SK-MEL-5 (cell line): ENCODE results near the gene CD28. TPM values are rescaled to one million over a fixed set of nuclear protein-coding genes. Genes with fewer than 3 reads are reported as not detected.

ENCODE experiments used
- DNase-seq: peaks from one replicate; pipeline ENCODE4 v3.0.0-alpha.2; 2016; ENCODE audit warnings: low read depth, low spot score
- in situ Hi-C: cut with HindIII; loops from 2 replicates; pipeline ENCODE4 v1.10.0; 2016; ENCODE audit warnings: low sequenced_read_pairs, high pct_unique_total_duplicates, low pct_unique_long_range_greater_than_20kb
- polyA plus RNA-seq, 2 experiments: library from polyadenylated mRNA; depleted of rRNA; stranded (reverse); fragments of >200 nt; gene quantifications; 2 replicates each; pipeline ENCODE4 v1.2.3, GENCODE V29; 2015
- total RNA-seq: library from RNA; depleted of rRNA; stranded (reverse); fragments of >200 nt; shearing (Covaris generic); gene quantifications from 2 replicates; pipeline ENCODE4 v1.2.3, GENCODE V29; 2014; rRNA removed

The CD28 gene
- not detected in 2 replicates for total RNA-seq
- 0.05 TPM in 1 of 2 replicates, not detected in the other for polyA plus RNA-seq (2015; cell fraction: cytosol; rRNA removed)
- not detected in 2 replicates for polyA plus RNA-seq (2015; cell fraction: nucleus; rRNA removed)

- DNase-seq = no peak
- in situ Hi-C loops = no loop called here
Observed at GRCh38 chr2:203706403-203706802, at the start of gene CD28. Gene CD28 (plus strand): TSS chr2:203706639. CDS start chr2:203706697, 58 bp downstream.

GRCh38 chr2:203659331-203660049 is 46.9 kb upstream of the CD28 start:
- in situ Hi-C loops = no loop called here
- DNase-seq = no peak

GRCh38 chr2:203660465-203660864 is 46.0 kb upstream of the CD28 start:
- no peak for DNase-seq
- in situ Hi-C loops = no loop called here

- in situ Hi-C loops = no loop called here
- no peak for DNase-seq
Observed at GRCh38 chr2:203661279-203661908, 45.0 kb upstream of the CD28 start.

GRCh38 chr2:203662487-203662886 is 44.0 kb upstream of the CD28 start:
- no peak for DNase-seq
- in situ Hi-C loops = no loop called here

GRCh38 chr2:203662951-203663350 is 43.5 kb upstream of the CD28 start:
- DNase-seq = no peak
- in situ Hi-C loops = no loop called here

GRCh38 chr2:203664029-203664755 is 42.2 kb upstream of the CD28 start:
- DNase-seq = no peak
- in situ Hi-C loops = no loop called here

GRCh38 chr2:203667838-203668237 is 38.6 kb upstream of the CD28 start:
- DNase-seq = no peak
- in situ Hi-C loops = no loop called here

- in situ Hi-C loops = no loop called here
Observed at GRCh38 chr2:203669820-203670219, 36.6 kb upstream of the CD28 start.

GRCh38 chr2:203670939-203671338 is 35.5 kb upstream of the CD28 start:
- no peak for DNase-seq
- in situ Hi-C loops = no loop called here

More at GRCh38 chr2:203669820-203670219, 36.6 kb upstream of the CD28 start:
- no peak for DNase-seq

- DNase-seq = no peak
- in situ Hi-C loops = no loop called here
Observed at GRCh38 chr2:203671876-203672275, 34.6 kb upstream of the CD28 start.

- in situ Hi-C loops = no loop called here
- no peak for DNase-seq
Observed at GRCh38 chr2:203672856-203673255, 33.6 kb upstream of the CD28 start.

GRCh38 chr2:203673933-203674332 is 32.5 kb upstream of the CD28 start:
- in situ Hi-C loops = no loop called here
- DNase-seq = peak; percentile 84

GRCh38 chr2:203675086-203675485 is 31.4 kb upstream of the CD28 start:
- in situ Hi-C loops = no loop called here
- DNase-seq = no peak

GRCh38 chr2:203678971-203679370 is 27.5 kb upstream of the CD28 start:
- in situ Hi-C loops = no loop called here
- DNase-seq = no peak

- in situ Hi-C loops = no loop called here
Observed at GRCh38 chr2:203679401-203679800, 27.0 kb upstream of the CD28 start.

GRCh38 chr2:203681978-203682377 is 24.5 kb upstream of the CD28 start:
- in situ Hi-C loops = no loop called here
- DNase-seq = no peak

More at GRCh38 chr2:203679401-203679800, 27.0 kb upstream of the CD28 start:
- DNase-seq = no peak

- in situ Hi-C loops = no loop called here
- DNase-seq = peak; percentile 31
Observed at GRCh38 chr2:203682688-203683130, 23.7 kb upstream of the CD28 start.
